Right atrium auricular region (tissue), 2 donors: ENCODE results near the gene ZNF35. TPM values are rescaled to one million over a fixed set of nuclear protein-coding genes. Genes with fewer than 3 reads are reported as not detected.
A peak's percentile ranks its signal among the peaks of the same experiment; 100 is the strongest.

Experiments used
- DNase-seq: peaks from one replicate; pipeline ENCODE4 v3.0.0-alpha.2; 2019; ENCODE audit warnings: low spot score
- H3K27ac ChIP-seq, 2 donors: fragments of 200-600 bp; sonication (generic); 1 replicate in 1 of 2; 2 replicates in 1 of 2; pipeline ENCODE4 v1.5.1; 2016 to 2019
- H3K27me3 ChIP-seq, 2 donors: fragments of 200-600 bp; sonication (generic); one replicate each; pipeline versions ENCODE4 v1.5.1 to v1.6.0; 2017 to 2019
- H3K36me3 ChIP-seq: fragments of 200-600 bp; sonication (generic); one replicate; pipeline ENCODE4 v1.5.1; 2016
- H3K4me1 ChIP-seq, 2 donors: fragments of 200-600 bp; sonication (generic); one replicate each; pipeline versions ENCODE4 v1.5.1 to v1.6.0; 2017 to 2019
- H3K4me3 ChIP-seq, 2 donors: fragments of 200-600 bp; sonication (generic); 1 replicate in 1 of 2; 2 replicates in 1 of 2; pipeline ENCODE4 v1.5.1; 2017 to 2019; ENCODE audit warnings: mild to moderate bottlenecking in 1 of 2, moderate library complexity in 1 of 2
- H3K9me3 ChIP-seq, 2 donors: fragments of 200-600 bp; sonication (generic); one replicate each; pipeline ENCODE4 v1.5.1; 2019
- CTCF ChIP-seq, 2 donors: fragments of 200-600 bp; sonication (generic); IDR thresholded peaks; one replicate each; pipeline ENCODE4 v1.5.1; 2019; ENCODE audit warnings: antibody characterized with exemption in 2 of 2
- total RNA-seq, 2 donors: library from RNA; depleted of rRNA; stranded (reverse); fragments of >200 nt; gene quantifications; one replicate each; pipeline ENCODE4 v1.1.0, GENCODE V29; 2016

The ZNF35 gene
- 1 to 10 TPM; 7.9 to 8.4 TPM for total RNA-seq

DNA sequence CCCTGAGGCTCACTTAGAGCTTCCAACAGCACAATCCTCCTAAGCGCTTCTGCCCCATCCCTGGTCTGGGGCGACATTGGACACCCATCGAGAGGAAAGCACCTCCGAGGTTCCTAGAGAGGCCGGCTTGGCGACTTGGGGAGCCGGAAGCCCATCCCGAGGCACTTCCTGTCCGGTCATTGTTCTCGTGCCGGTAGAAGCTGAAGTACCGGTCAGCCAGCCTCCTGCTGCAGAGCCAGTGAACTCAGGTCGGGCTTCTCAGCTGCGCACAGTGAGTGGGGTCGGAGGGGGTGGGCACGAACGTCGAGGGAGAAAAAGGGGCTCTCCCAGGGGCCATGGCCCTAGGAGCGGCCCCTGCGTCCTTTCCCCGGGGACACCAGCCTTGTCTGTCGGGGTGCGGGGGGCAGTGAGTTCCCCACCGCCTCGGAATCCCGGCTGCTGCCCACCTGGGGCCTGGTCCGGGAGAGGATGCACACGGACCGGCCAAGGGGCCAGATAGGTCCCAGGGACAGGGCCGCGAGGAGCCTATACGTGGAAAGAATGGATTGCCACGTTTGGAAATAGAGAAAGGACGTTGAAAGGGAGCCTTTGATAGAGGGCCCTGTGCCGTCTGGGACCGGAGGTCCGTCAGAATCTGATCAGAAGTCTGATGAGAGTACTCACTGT is at the start of gene ZNF35:
ZNF35 (plus strand) TSS at position 169 of the 666 bp plus-strand sequence. CDS start 2,336 bp downstream, outside the sequence.
- peaks cover 0 to 15% of the 10 kb centered on the region in 2 donors for H3K4me1 ChIP-seq
- peak within 1 kb of the TSS; percentile 79 to 94 for H3K4me3 ChIP-seq
- H3K36me3 ChIP-seq, result peaks cover 27% of the 10 kb centered on the region
- peak; percentile 83 for DNase-seq
- H3K27me3 ChIP-seq, result no peaks in the 10 kb centered on the region
- H3K9me3 ChIP-seq, result peaks cover 0 to 2% of the 10 kb centered on the region in 2 donors
- H3K27ac ChIP-seq, result peak within 1 kb of the TSS; percentile 52 to 79
- TF ChIP-seq CTCF (IDR thresholded peaks at IDR 0.05), result peak in 1 of 2 donors; percentile 12

DNA sequence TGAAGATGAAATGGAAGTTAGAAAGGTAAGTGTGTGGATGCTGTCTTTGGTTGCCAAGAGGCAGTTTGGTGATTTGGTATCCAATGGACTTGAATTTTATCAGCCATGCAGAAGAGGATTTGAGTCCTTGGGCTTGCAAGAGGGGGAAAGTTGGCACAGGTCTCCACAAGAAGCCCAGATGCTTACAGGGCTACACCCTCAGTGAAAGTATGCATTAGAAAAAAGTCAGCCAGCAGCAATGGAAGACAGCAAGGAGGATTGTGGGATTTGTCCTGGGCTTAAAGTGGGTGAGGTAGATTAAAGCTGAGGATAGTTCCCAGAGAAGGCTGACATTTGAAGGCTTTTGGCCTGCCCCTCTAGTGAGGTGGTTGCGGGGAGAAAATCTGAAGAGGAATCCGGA is 46.8 kb upstream of the ZNF35 start:
- DNase-seq, result no peak
- Histone ChIP-seq H3K9me3 (no peaks in the 10 kb centered on the region), H3K4me3 (no peak overlapping the region), H3K27me3 (no peaks in the 10 kb centered on the region), H3K4me1 (no peaks in the 10 kb centered on the region), H3K27ac (no peak overlapping the region), H3K36me3 (no peaks in the 10 kb centered on the region)
- TF ChIP-seq CTCF (IDR thresholded peaks at IDR 0.05), result no peak

- no peak for TF ChIP-seq CTCF (IDR thresholded peaks at IDR 0.05)
- H3K4me3 ChIP-seq, result no peak overlapping the region
- no peak overlapping the region for H3K27ac ChIP-seq
- H3K9me3 ChIP-seq, result no peaks in the 10 kb centered on the region
- H3K4me1 ChIP-seq, result no peaks in the 10 kb centered on the region
- H3K36me3 ChIP-seq, result no peaks in the 10 kb centered on the region
- DNase-seq, result no peak
- no peaks in the 10 kb centered on the region for H3K27me3 ChIP-seq
These were observed 35.9 kb upstream of the ZNF35 start for GRCh38 chr3:44612678-44613077.

DNA sequence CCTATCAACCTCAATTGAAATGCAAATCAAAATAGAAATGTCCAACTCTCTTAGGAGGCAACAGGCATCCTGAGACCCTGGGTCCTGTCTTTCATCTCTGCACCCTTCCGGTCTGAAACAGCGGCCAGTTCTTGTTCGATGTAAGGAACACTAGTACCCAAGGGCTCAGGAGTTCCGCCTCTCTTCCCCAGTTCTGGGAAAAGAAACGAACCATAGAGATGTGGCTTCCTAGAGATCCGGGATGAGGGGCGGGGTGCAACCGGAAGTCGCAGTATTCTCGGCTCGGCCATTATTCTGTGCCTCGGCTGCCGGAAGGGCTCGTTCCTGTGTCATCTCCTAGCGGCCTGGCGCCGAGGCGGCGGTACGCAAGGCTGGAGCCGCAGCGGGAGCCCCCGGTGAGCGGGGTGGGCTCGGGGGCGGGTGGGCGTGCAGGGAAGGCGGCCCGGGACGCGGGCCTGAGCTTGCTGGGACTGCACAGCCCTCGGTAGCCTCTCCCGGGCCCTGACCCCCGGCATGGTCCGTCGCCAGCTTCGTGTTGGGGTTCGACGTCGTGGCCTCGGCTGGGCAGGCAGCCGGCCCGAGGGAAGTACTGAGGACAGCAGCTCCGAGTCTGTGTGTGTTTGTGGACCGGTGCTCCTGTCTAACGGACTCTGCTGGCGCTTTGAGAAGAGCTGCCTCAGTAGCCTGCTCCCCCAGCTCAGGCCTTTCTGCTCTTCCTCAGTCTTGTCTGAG is 23.6 kb upstream of the ZNF35 start, which contains the start of gene ZNF197:
ZNF197 (plus strand) TSS at position 288 of the 732 bp plus-strand sequence. CDS start 4,119 bp downstream, outside the sequence.
- Histone ChIP-seq H3K9me3 (no peaks in the 10 kb centered on the region), H3K27ac (peak within 1 kb of the TSS; percentile 88 to 93), H3K27me3 (no peaks in the 10 kb centered on the region), H3K36me3 (no peaks in the 10 kb centered on the region), H3K4me3 (peak within 1 kb of the TSS; percentile 73 to 93), H3K4me1 (peaks cover 0 to 34% of the 10 kb centered on the region in 2 donors)
- peak in 1 of 2 donors; percentile 61 for TF ChIP-seq CTCF (IDR thresholded peaks at IDR 0.05)
- DNase-seq, result peak; percentile 91

- Histone ChIP-seq H3K36me3 (peaks cover 27% of the 10 kb centered on the region), H3K27me3 (no peaks in the 10 kb centered on the region), H3K27ac (no peak overlapping the region), H3K4me1 (peaks cover 0 to 35% of the 10 kb centered on the region in 2 donors), H3K9me3 (no peaks in the 10 kb centered on the region), H3K4me3 (no peak overlapping the region)
- no peak for DNase-seq
- TF ChIP-seq CTCF (IDR thresholded peaks at IDR 0.05), result no peak
These were observed 19.8 kb upstream of the ZNF35 start for GRCh38 chr3:44628716-44629115.
